Naive thymus-derived CD8-positive, alpha-beta T cell (primary cell): Measurements from ENCODE around the gene CD68. TPM values are rescaled to one million over a fixed set of nuclear protein-coding genes. Genes with fewer than 3 reads are reported as not detected.
A peak's percentile ranks its signal among the peaks of the same experiment; 100 is the strongest.

Experiments
- ATAC-seq, 2 donors: fragments of 150-1000 bp; cut with Tn5 transposase in 1 of 2; sonication (Bioruptor Pico), chemical (Tn5 transposase) in 1 of 2; 1 replicate in 1 of 2; 2 replicates in 1 of 2; pipeline ENCODE4 v1.10.0; 2021; ENCODE audit warnings: mild to moderate bottlenecking in 2 of 2, moderate library complexity in 2 of 2
- POLR2A ChIA-PET: fragments of 350-600 bp; sonication (Branson Sonifier 250); formaldehyde crosslinking; loops from one replicate; lab custom pipeline; 2021; ENCODE audit warnings: antibody characterized with exemption; lab: Charles Lee
- DNase-seq, 10 donors: peaks; one replicate each; pipeline versions ENCODE4 v3.0.0 to v3.0.0-alpha.2; 2020 to 2022
- H3K27ac Mint-ChIP-seq, 10 donors: one replicate each; pipeline ENCODE4 v1.8.0; 2020 to 2022; ENCODE audit warnings: mild to moderate bottlenecking in 10 of 10, mixed read lengths in 10 of 10, moderate library complexity in 4 of 10, inconsistent platforms in 1 of 10
- H3K27me3 Mint-ChIP-seq, 5 donors: one replicate each; pipeline ENCODE4 v1.8.0; 2021 to 2022; ENCODE audit warnings: mixed read lengths in 5 of 5
- H3K36me3 Mint-ChIP-seq, 3 donors: one replicate each; pipeline ENCODE4 v1.8.0; 2020 to 2022; ENCODE audit warnings: mixed read lengths in 3 of 3, mild to moderate bottlenecking in 2 of 3, inconsistent platforms in 1 of 3
- H3K4me1 Mint-ChIP-seq, 4 donors: one replicate each; pipeline ENCODE4 v1.8.0; 2021 to 2022; ENCODE audit warnings: mixed read lengths in 4 of 4
- H3K4me3 Mint-ChIP-seq, 10 donors: one replicate each; pipeline ENCODE4 v1.8.0; 2020 to 2022; ENCODE audit warnings: mild to moderate bottlenecking in 10 of 10, mixed read lengths in 10 of 10, moderate library complexity in 6 of 10, inconsistent platforms in 1 of 10
- H3K9me3 Mint-ChIP-seq, 9 donors: one replicate each; pipeline ENCODE4 v1.8.0; 2020 to 2022; ENCODE audit warnings: mixed read lengths in 9 of 9, mild to moderate bottlenecking in 3 of 9, inconsistent platforms in 1 of 9, moderate library complexity in 1 of 9
- polyA plus RNA-seq, 3 donors: library from polyadenylated mRNA; unstranded; fragments of 300-500 nt; fragmentation: Illumina TruSeq; gene quantifications; one replicate each; pipeline ENCODE4 v1.2.3, GENCODE V29; 2021
- total RNA-seq, 8 experiments: library from RNA in 2 of 8; stranded (reverse) in 2 of 8; gene quantifications; one replicate each; pipeline ENCODE4 v1.2.3 and lab custom pipeline; 2021 to 2026

CD68 gene
- total and polyA plus RNA-seq, 5 experiments from 2014 or later: 0.15 to 4.6 (median 0.59) TPM

DNA sequence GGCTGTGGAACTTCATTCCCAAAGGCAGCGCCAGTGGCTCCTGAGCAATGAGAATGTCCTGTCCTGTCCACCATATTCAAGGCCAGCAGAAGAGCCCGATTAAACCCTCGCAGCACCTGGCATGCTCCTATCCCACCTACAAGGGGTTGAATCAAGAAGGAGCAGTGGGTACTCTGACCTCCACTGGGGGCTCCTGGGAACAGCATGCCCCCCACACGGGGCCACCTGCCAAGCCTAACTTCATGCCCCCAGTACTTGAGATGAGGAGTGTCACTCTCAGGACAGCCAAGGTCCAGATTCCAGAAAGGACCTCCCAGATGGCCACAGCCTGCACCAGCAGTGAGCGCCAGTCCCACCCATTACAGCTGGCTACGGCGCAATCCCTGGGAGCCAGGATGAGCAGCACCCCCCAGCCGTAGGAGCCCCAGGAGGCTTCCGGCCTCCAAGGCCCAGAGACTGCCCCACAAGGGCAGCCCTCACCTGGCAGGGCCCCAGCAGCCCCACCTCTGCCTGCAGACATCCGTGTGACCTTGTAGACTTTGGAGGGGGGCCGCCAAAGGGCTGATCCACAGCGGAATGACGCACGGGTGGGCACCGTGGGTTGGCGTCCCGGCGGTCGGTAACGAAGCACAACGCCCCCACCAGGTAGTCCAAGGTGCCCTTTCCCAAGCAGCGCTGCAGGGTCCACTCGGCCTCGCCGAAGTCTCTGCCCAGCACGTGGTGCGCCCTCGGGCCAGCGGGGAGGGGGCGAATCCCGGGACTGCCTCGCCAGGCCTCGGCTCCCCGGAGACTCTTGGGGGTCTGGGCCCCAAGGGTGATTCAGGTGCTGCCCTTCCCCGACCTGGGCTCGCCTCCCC, 3.2 kb downstream of the CD68 start:
- DNase-seq (peak in 1 of 10 donors; percentile 64), ATAC-seq (no peak)
- Mint-ChIP-seq H3K27me3 (no peaks in the 10 kb centered on the region), H3K27ac (peak overlapping the region; percentile 88 to 100 (median 100)), H3K36me3 (peaks cover 0 to 29% (median 6%) of the 10 kb centered on the region in 3 donors), H3K9me3 (no peaks in the 10 kb centered on the region), H3K4me1 (peaks cover 33 to 76% (median 66%) of the 10 kb centered on the region in 4 donors), H3K4me3 (peak overlapping the region; percentile 50 to 100 (median 97))
- POLR2A ChIA-PET: interaction anchor here (0.5 to 6.7 kb wide), 17 partner anchors 10 to 590 kb away, joined by 3 to 129 read pairs (median 5); partner anchors contain the start of genes ATP1B2, FXR2, NAA38 and POLR2A

DNA sequence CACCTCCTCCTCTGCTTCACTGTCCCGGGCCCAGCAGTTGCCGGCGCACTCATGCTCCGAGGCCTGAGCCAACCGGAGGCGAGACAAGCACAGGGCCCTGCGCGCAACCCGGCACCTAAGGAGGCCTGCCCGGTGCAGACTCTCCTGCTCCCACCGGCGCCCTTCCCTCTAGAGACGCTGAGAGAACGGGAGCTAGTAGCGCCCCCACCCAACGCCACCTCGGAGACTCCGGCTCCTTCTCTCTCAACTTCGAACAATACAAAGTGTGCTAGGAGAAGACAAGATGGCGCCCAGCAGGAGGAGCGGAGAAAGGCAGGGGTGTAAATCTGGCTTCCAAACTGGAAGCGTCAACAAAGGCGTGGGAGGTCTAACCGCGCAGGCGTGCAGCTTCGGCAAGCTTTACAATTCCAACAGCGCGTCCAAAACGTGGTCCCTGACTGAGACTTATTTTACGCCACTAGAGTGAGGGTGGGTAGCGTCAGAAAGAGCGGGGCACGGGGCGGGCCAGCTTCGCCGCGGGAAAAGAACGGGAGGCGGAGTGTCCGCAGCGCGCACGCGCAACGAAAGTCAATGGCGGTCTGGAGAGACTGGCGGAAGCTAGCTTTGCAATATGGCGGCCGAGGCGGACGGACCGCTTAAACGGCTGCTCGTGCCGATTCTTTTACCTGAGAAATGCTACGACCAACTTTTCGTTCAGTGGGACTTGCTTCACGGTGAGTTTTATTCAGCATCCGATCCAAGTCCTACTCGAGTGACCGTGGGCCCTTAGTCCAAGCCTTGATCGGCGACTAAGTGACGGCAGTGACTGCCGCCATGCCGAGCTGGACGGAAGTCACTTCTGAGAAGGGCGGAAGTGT, 4.0 kb downstream of the CD68 start, which contains the start of gene MPDU1:
TSS of gene MPDU1 (plus strand) at position 600 of the 857 bp plus-strand sequence. CDS start at position 611, 11 bp downstream.
- peak; percentile 91 to 98 (median 95) for DNase-seq
- Mint-ChIP-seq H3K36me3 (peaks cover 0 to 25% (median 0%) of the 10 kb centered on the region in 3 donors), H3K9me3 (no peaks in the 10 kb centered on the region), H3K27me3 (no peaks in the 10 kb centered on the region), H3K27ac (peak within 1 kb of the TSS; percentile 96 to 100 (median 100)), H3K4me1 (peaks cover 30 to 69% (median 61%) of the 10 kb centered on the region in 4 donors), H3K4me3 (peak within 1 kb of the TSS; percentile 88 to 100 (median 99))
- POLR2A ChIA-PET: interaction anchor here (0.5 to 6.7 kb wide), 28 partner anchors 11 to 589 kb away, joined by 3 to 129 read pairs (median 4); partner anchors contain the start of genes ATP1B2, FXR2, NAA38 and NEURL4
- ATAC-seq: peak; percentile 84 to 89

DNA sequence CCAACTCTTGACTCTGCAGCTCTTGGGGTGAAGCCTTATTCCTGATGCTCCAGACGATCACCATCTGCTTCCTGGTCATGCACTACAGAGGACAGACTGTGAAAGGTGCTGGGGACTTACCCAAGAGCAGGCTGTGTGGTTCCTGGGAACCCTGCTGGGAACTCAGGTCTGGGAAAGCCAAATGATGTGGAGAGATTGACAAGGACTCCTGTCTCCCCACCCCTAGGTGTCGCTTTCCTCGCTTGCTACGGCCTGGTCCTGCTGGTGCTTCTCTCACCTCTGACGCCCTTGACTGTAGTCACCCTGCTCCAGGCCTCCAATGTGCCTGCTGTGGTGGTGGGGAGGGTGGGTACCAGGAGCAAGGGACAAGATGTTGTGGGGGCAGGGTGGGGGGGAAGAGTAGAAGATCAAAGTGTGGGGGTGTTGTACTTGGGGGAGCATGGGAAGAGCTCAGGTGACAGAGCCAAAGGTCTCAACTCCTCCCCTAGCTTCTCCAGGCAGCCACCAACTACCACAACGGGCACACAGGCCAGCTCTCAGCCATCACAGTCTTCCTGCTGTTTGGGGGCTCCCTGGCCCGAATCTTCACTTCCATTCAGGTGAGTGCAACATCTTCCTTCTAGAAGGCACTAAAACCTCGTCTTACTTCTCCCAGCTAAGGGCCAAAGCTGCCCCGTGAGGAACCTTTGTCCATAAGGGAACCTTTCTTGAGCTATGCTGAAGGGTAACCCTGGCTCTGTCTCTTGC, 7.4 kb downstream of the CD68 start:
- H3K4me3 Mint-ChIP-seq: peak overlapping the region in 2 of 10 donors; percentile 20 to 52
- ATAC-seq (no peak), DNase-seq (peak in 1 of 10 donors; percentile 43)
- POLR2A ChIA-PET: interaction anchor here (0.8 to 1.1 kb wide), 2 partner anchors 12 to 102 kb away, joined by 3 to 4 read pairs; partner anchors contain the start of gene POLR2A
- peak overlapping the region in 4 of 10 donors; percentile 8 to 76 (median 42) for H3K27ac Mint-ChIP-seq
- H3K9me3 Mint-ChIP-seq: no peaks in the 10 kb centered on the region
- peaks cover 14 to 38% (median 36%) of the 10 kb centered on the region in 4 donors for H3K4me1 Mint-ChIP-seq
- H3K27me3 Mint-ChIP-seq: no peaks in the 10 kb centered on the region
- peaks cover 0 to 23% (median 0%) of the 10 kb centered on the region in 3 donors for H3K36me3 Mint-ChIP-seq

DNA sequence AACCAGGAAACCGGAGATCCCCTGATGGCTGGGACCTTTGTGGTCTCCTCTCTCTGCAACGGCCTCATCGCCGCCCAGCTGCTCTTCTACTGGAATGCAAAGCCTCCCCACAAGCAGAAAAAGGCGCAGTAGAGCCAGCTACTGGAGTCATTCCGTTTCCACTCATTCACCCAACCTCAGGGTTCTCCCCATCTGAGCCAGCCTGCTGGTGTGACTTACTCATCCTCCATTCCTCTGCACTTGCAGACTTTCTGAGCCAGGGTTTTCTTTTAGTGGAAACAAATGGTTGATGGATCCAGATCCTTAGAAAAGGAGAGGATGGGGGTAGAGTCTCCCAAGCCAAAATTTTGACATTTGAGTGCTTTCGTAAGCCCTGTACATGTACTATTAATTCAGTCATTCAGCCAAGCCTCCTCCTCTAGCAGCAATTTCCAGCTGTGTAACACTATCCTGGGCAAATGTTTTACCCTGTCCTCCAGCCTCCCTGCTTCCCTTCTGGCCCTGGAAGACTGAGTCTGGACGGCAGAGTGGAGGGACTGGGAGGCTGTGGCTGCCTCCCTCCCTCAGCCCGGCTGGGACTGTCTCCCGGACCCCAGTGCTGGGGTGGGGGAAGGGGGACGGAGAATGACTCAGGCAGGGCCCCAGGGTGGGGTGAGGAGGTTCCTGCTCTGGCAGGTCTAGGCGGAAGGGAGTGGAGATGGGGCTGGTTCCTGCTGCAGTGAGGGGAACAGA, 8.1 kb downstream of the CD68 start:
- Mint-ChIP-seq H3K36me3 (peaks cover 0 to 31% (median 2%) of the 10 kb centered on the region in 3 donors), H3K4me3 (peak overlapping the region in 1 of 10 donors; percentile 2), H3K9me3 (no peaks in the 10 kb centered on the region), H3K4me1 (peaks cover 11 to 31% (median 28%) of the 10 kb centered on the region in 4 donors), H3K27me3 (no peaks in the 10 kb centered on the region), H3K27ac (peak overlapping the region in 3 of 10 donors; percentile 8 to 76 (median 22))
- POLR2A ChIA-PET: interaction anchor here (0.8 to 2.8 kb wide), 3 partner anchors 13 to 103 kb away, joined by 3 to 12 read pairs (median 4); partner anchors contain the start of gene POLR2A
- DNase-seq: no peak
- no peak for ATAC-seq

DNA sequence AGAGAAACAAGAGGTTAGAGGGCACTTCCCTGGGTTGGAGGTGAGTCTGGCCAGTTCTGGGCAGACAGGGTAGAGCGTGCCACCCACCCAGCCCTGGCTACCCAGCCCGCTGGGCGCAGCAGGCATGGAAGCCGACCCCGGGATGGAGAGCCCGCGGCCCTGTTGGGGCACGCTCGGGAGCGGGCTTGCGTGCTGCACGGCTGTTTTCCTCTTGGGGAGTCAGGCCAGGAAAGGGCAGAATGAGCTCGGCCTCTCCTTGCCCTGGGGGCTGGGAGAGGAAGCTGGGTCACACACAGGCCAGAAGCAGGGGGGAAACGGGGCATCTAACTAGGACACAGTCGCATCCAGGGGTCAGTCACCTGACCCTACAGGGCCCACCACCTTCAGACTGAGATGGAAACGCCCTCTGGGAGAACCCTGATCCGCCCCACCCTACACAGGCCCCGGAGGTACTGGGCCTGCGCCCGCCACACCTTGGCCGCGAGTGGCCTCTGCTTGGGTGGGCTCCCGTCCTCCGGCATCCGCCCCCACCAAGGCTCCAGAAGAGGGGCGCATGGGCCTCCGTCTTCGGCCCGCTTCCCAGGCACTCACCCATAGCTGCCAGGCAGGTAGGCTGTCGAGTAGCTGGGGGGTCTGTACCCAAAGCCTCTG, 9.2 kb downstream of the CD68 start:
- Mint-ChIP-seq H3K27me3 (no peaks in the 10 kb centered on the region), H3K4me1 (peaks cover 9 to 24% (median 22%) of the 10 kb centered on the region in 4 donors), H3K36me3 (peaks cover 0 to 42% (median 4%) of the 10 kb centered on the region in 3 donors), H3K4me3 (no peak overlapping the region), H3K9me3 (no peaks in the 10 kb centered on the region), H3K27ac (peak overlapping the region in 1 of 10 donors; percentile 38)
- DNase-seq: no peak
- POLR2A ChIA-PET: interaction anchor here (0.7 to 2.8 kb wide), 12 partner anchors 8 to 430 kb away, joined by 3 to 12 read pairs (median 5); partner anchors contain the start of genes FXR2 and TP53
- ATAC-seq: peak in 1 of 2 donors; percentile 2

DNA sequence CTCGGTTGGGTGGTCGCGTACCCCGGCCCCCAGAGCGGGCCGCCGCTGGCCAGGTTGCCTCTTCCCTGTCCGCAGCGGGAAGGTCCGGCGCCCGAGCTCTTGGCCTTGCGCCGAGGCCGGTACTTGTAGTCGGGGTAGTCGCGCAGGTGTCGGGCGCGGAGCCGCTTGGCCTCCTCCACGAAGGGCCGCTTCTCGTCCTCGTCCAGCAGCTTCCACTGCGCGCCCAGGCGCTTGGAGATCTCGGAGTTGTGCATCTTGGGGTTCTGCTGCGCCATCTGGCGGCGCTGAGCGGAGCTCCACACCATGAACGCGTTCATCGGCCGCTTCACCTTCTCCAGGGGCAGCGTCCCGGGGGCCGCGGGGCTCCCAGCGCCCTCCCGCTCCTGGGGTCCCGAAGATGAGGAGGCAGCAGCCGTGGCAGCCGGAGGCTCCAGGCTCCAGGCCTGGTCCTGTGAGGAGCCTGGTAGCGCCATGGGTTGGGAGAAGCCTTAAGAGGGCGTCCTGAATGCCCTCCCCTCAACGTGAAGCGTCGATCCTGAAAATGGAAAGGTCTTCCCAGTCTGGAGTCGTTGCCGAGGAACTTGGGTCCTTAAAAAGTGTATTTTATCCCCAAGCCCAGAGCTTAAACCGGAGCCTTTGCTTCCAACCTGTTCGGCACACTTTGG, 9.9 kb downstream of the CD68 start:
- Mint-ChIP-seq H3K27me3 (no peaks in the 10 kb centered on the region), H3K36me3 (peaks cover 0 to 48% (median 10%) of the 10 kb centered on the region in 3 donors), H3K4me3 (no peak overlapping the region), H3K27ac (peak overlapping the region in 5 of 10 donors; percentile 17 to 69 (median 56)), H3K4me1 (peaks cover 6 to 19% (median 17%) of the 10 kb centered on the region in 4 donors), H3K9me3 (no peaks in the 10 kb centered on the region)
- peak; percentile 53 to 84 (median 65) for DNase-seq
- peak; percentile 91 to 92 for ATAC-seq
- POLR2A ChIA-PET: interaction anchor here (0.6 to 2.8 kb wide), 14 partner anchors 8 to 430 kb away, joined by 3 to 12 read pairs (median 4); partner anchors contain the start of genes FXR2 and TP53

DNA sequence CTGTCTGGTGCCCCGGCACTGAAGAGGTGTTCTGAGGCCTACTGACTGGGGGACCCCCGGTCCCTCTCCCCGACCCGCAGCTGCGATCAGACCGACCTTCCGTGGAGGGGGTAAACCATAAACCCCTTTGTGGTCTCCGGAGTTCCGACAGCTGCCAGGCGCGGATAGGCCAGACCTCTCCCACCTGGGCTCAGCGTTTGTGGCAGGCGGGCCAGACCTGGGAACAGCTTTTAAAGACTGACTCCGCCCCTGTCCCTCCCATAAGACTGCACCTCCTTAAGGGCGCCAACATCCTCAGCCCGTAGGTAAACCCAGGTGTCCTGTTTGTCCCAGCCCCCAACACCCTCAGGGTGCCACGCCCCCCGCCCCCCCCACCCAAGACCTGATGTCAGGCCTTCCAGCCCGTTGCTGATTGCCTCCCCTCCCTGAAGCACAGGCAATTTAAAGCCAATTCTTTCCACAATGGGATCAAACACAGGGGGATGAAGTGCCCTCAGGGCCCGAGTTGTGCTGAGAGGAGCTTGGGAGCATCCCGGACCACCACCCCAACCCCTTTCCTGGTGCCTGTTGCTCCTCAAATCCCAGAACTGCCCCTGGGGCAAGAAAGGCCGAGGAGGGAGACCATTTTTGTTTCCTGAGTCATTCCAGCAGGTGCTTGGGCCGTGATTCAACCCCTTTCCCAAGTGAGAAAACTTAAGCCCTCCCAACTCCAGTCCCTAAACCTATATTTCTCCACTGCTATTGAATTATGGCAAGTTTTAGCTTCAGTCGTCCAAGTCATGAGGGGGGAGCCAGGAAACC, 10.7 kb downstream of the CD68 start, which contains the start of gene SOX15:
TSS of gene SOX15 (minus strand) at position 204 of the 801 bp plus-strand sequence. CDS start 418 bp downstream, outside the sequence.
- Mint-ChIP-seq H3K36me3 (peaks cover 0 to 53% (median 13%) of the 10 kb centered on the region in 3 donors), H3K4me3 (no peak within 1 kb of the TSS), H3K27ac (peak within 1 kb of the TSS in 7 of 10 donors; percentile 11 to 80 (median 43)), H3K9me3 (no peaks in the 10 kb centered on the region), H3K27me3 (no peaks in the 10 kb centered on the region), H3K4me1 (peaks cover 2 to 13% (median 9%) of the 10 kb centered on the region in 4 donors)
- ATAC-seq (peak in 1 of 2 donors; percentile 18), DNase-seq (no peak)
- POLR2A ChIA-PET: interaction anchor here (0.6 to 2.8 kb wide), 12 partner anchors 9 to 234 kb away, joined by 3 to 12 read pairs (median 5); partner anchors contain the start of genes FXR2 and TP53

DNA sequence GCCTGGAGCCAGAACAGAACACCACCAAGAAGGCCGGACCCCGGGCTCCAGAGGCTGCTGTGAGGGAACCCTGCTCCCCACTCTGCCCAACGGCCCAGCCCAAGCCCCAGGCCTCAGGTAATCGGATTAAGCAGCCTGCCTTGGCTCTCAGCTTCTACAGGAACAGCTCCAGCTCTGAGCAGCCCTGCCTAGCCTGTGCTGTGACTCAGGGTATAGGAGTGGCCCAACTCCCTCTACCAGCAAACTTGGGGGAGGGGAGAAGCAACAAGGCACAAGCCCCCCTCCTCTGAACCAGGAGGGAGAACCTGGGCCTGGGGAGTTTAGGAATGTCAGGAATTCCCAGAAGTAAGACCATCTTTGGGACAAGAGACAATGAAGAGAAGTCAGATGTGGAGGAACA, 11.3 kb downstream of the CD68 start:
- Mint-ChIP-seq H3K27ac (peak overlapping the region in 4 of 10 donors; percentile 11 to 80 (median 50)), H3K9me3 (no peaks in the 10 kb centered on the region), H3K4me3 (no peak overlapping the region), H3K4me1 (peaks cover 2 to 8% (median 6%) of the 10 kb centered on the region in 4 donors), H3K27me3 (no peaks in the 10 kb centered on the region), H3K36me3 (peaks cover 0 to 60% (median 17%) of the 10 kb centered on the region in 3 donors)
- POLR2A ChIA-PET: no interaction called here
- DNase-seq: no peak
- ATAC-seq: no peak

DNA sequence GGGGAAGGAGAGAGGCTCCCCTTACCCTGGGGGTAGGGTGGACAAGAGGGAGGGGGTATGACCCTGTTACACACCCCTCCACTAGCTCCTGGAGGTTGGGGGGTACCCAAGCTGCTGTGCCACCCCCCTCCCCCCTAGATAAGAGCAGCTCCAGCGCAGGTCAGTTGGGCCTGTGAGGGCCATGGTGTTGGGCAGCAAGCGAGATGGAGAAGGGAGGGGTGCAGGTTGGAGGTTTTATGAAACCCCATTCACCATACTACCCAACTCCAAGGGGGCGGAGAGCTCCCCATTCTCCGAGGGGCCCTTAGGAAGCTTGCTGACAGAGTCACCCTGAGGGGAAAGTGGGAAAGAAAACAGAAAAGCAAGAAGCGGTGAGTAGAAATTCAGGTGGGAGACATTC, 12.2 kb downstream of the CD68 start:
- DNase-seq (no peak), ATAC-seq (no peak)
- Mint-ChIP-seq H3K9me3 (no peaks in the 10 kb centered on the region), H3K36me3 (peaks cover 0 to 68% (median 20%) of the 10 kb centered on the region in 3 donors), H3K4me3 (no peak overlapping the region), H3K27me3 (no peaks in the 10 kb centered on the region), H3K27ac (peak overlapping the region in 1 of 10 donors; percentile 76), H3K4me1 (peaks cover 2 to 7% (median 5%) of the 10 kb centered on the region in 4 donors)
- POLR2A ChIA-PET: no interaction called here
